HepG2 (cell line): ENCODE data around the gene AXIN1. TPM values are rescaled to one million over a fixed set of nuclear protein-coding genes. Genes with fewer than 3 reads are reported as not detected.

Source experiments
- ATAC-seq: fragments of 200-7000 bp; cut with Tn5 transposase; 3 replicates; pipeline ENCODE4 v1.9.1; 2020; ENCODE audit warnings: mild to moderate bottlenecking, moderate library complexity
- BruUV-seq: library from RNA; stranded (reverse); fragments of 400-500 nt; replicated peaks from 2 replicates; lab custom pipeline; 2021; lab: Mats Ljungman, UMichigan
- CTCF ChIA-PET: fragments of 300-600 bp; formaldehyde crosslinking; extraction: SDS; loops from one replicate; lab custom pipeline; 2021; ENCODE audit warnings: low total read pairs, inconsistent platforms, low intra/inter-chr PET ratio; lab: Yijun Ruan, JAX
- POLR2A ChIA-PET: fragments of 350-600 bp; sonication (Branson Sonifier 250); formaldehyde crosslinking; loops from one replicate; lab custom pipeline; 2020; ENCODE audit warnings: antibody characterized with exemption, inconsistent platforms; lab: Yijun Ruan, JAX
- DNase-seq: peaks from one replicate; pipeline ENCODE4 v3.0.0-alpha.2; 2015; ENCODE audit warnings: low spot score
- FAIRE-seq: peaks from 3 replicates; lab custom pipeline; 2011; peaks lifted over from hg19 to GRCh38; lab: Jason Lieb, UNC
- H2AFZ ChIP-seq: one replicate; pipeline ENCODE4 v1.6.1; 2011; ENCODE audit warnings: low read length, inconsistent platforms
- H3K27ac ChIP-seq: fragments of 300-600 bp; 3 replicates; pipeline ENCODE4 v1.8.0; 2011; ENCODE audit warnings: mixed run types, mild to moderate bottlenecking, mixed read lengths, low read length, inconsistent platforms; ENCODE audit not compliant: insufficient read depth; ENCODE audit errors: extremely low read length
- H3K27me3 ChIP-seq, 2 experiments: fragments of 200-600 bp in 1 of 2; 2 replicates in 1 of 2; 3 replicates in 1 of 2; pipeline versions ENCODE4 v1.6.0 to v1.8.0; 2011; ENCODE audit warnings: low read length in 2 of 2, mild to moderate bottlenecking in 2 of 2, moderate library complexity in 2 of 2, inconsistent platforms in 1 of 2; ENCODE audit not compliant: insufficient read depth in 2 of 2, control insufficient read depth in 1 of 2
- H3K36me3 ChIP-seq, 2 experiments: fragments of 200-600 bp in 1 of 2; replicated peaks in 1 of 2; 2 replicates in 1 of 2; 3 replicates in 1 of 2; pipeline versions ENCODE4 v1.5.1 to v1.8.0; 2011; ENCODE audit warnings: low read length in 2 of 2, inconsistent platforms in 1 of 2; ENCODE audit not compliant: insufficient read depth in 2 of 2, control insufficient read depth in 1 of 2
- H3K4me1 ChIP-seq: 2 replicates; pipeline ENCODE4 v1.5.1; 2012; ENCODE audit warnings: low read length, inconsistent platforms; ENCODE audit not compliant: insufficient read depth
- H3K4me2 ChIP-seq: 2 replicates; pipeline ENCODE4 v1.6.0; 2011; ENCODE audit warnings: low read depth, low read length, inconsistent platforms
- H3K4me3 ChIP-seq, 3 experiments: fragments of 200-600 bp in 1 of 3; sonication (generic), shearing (Covaris generic) in 1 of 3; replicated peaks in 1 of 3; 2 replicates each; pipeline ENCODE4 v1.5.1; 2011 to 2016; ENCODE audit warnings: low read length in 3 of 3, inconsistent platforms in 2 of 3, low read depth in 2 of 3, mild to moderate bottlenecking in 2 of 3, control low read depth in 1 of 3, mixed read lengths in 1 of 3; ENCODE audit not compliant: insufficient read depth in 1 of 3
- H3K79me2 ChIP-seq: one replicate; pipeline ENCODE4 v1.6.1; 2011; ENCODE audit warnings: low read length, inconsistent platforms; ENCODE audit not compliant: insufficient read depth
- H3K9ac ChIP-seq: 2 replicates; pipeline ENCODE4 v1.6.0; 2011; ENCODE audit warnings: mild to moderate bottlenecking, low read depth, low read length, inconsistent platforms; ENCODE audit not compliant: insufficient read depth
- H3K9me3 ChIP-seq: 2 replicates; pipeline ENCODE4 v1.5.1; 2012; ENCODE audit warnings: mild to moderate bottlenecking, low read length
- H4K20me1 ChIP-seq: 2 replicates; pipeline ENCODE4 v1.6.0; 2011; ENCODE audit warnings: inconsistent platforms, mild to moderate bottlenecking, low read length, moderate library complexity; ENCODE audit not compliant: insufficient read depth
- BATF2 ChIP-seq: sonication (generic); formaldehyde crosslinking; IDR thresholded peaks from 2 replicates; pipeline ENCODE4 v1.8.0; 2022; ENCODE audit warnings: mild to moderate bottlenecking, missing genetic modification reagents, moderate library complexity
- MNT ChIP-seq: fragments of 450-650 bp; IDR thresholded peaks from 2 replicates; pipeline ENCODE4 v1.6.1; 2016
- ZNF615 ChIP-seq: sonication (generic); formaldehyde crosslinking; IDR thresholded peaks from 2 replicates; pipeline ENCODE4 v1.5.0; 2020; ENCODE audit warnings: mild to moderate bottlenecking, missing genetic modification reagents, borderline replicate concordance
- ZNF761 ChIP-seq: sonication (generic); formaldehyde crosslinking; conservative IDR thresholded peaks from 2 replicates; pipeline ENCODE4 v1.4.0; 2020; ENCODE audit warnings: mild to moderate bottlenecking, missing genetic modification reagents
- WGBS: methylation state at CpG from one replicate; pipeline ENCODE4 v1.1.6; 2017; ENCODE audit warnings: low lambda C conversion rate; 5-methylcytosine and 5-hydroxymethylcytosine counted together
- in situ Hi-C: cut with HindIII; loops from 2 replicates; pipeline ENCODE4 v1.10.0; 2017; ENCODE audit warnings: low pct_unique_long_range_greater_than_20kb; ENCODE audit not compliant: extremely low pct_ligation_motif_present
- intact Hi-C: fragments of 100-400 bp; cut with micrococcal nuclease; formaldehyde crosslinking; loops from one replicate; pipeline ENCODE4 v1.10.0; 2022; ENCODE audit not compliant: unreplicated experiment
- polyA plus RNA-seq, 8 experiments: library from polyadenylated mRNA; depleted of rRNA in 3 of 8; stranded (reverse) in 7 of 8; unstranded in 1 of 8; fragments of >200 nt; fragmentation: Illumina TruSeq in 4 of 8; extraction: Trizol in 4 of 8; gene quantifications; 2 replicates each; pipeline versions ENCODE4 v1.2.1 to v1.2.3, GENCODE V29; 2011 to 2016; ENCODE audit warnings: low read depth in 4 of 8, missing spikeins in 1 of 8, mixed read lengths in 1 of 8; ENCODE audit not compliant: insufficient read depth in 1 of 8
- total RNA-seq, 5 experiments: library from RNA; depleted of rRNA; stranded (reverse); fragments of >200 nt; fragmentation: Illumina TruSeq; extraction: Trizol; gene quantifications; 2 replicates each; pipeline ENCODE4 v1.2.3, GENCODE V29; 2016; ENCODE audit warnings: low read depth in 1 of 5
- TF ChIP-seq, protein P1 (sequence below): sonication (generic); formaldehyde crosslinking; IDR thresholded peaks from 2 replicates; pipeline ENCODE4 v1.5.1; 2020; ENCODE audit warnings: mild to moderate bottlenecking, missing genetic modification reagents
- TF ChIP-seq, protein P2 (sequence below): IDR thresholded peaks from 2 replicates; pipeline ENCODE4 v1.6.1; 2016; ENCODE audit warnings: control low read depth
- TF ChIP-seq, protein P3 (sequence below): sonication (generic); formaldehyde crosslinking; IDR thresholded peaks from 2 replicates; pipeline ENCODE4 v1.5.1; 2020; ENCODE audit warnings: mild to moderate bottlenecking, missing genetic modification reagents, borderline replicate concordance

Gene AXIN1
- total and polyA plus RNA-seq, 2 of the 13 experiments (the other 11 are each of a cell fraction or from before 2014, with no cell fraction given), result 24.0 to 26.0 TPM

DNA sequence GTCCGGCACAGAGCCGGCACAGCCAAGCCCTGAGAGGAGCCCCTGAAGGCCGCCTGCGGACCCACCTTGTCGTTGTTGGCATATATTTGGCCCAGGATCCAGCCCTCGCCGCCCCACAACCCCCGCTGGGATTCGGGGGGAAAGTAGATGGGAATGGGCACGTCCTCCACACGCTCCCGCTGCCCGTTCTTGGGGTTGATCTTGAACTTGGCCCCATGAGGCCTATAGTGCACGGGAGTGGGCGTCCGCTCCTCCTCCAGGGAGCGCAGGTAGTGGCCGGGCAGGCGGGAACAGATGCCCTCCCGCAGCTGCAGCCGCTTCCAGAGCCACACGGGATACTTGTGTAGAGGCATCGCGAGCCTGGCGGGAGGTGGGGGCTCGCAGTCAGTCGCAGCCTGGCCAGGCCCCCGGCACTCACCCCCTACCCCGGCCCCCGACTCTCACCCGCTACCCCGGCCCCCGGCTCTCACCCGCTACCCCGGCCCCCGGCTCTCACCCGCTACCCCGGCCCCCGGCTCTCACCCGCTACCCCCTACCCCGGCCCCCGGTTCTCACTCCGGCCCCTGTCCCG, 17.4 kb upstream of the AXIN1 start (continued):
- TF ChIP-seq BATF2 (CRISPR knock-in tag), result no peak
- TF ChIP-seq ZNF615 (CRISPR knock-in tag), result no peak
- TF ChIP-seq, protein P1, sequence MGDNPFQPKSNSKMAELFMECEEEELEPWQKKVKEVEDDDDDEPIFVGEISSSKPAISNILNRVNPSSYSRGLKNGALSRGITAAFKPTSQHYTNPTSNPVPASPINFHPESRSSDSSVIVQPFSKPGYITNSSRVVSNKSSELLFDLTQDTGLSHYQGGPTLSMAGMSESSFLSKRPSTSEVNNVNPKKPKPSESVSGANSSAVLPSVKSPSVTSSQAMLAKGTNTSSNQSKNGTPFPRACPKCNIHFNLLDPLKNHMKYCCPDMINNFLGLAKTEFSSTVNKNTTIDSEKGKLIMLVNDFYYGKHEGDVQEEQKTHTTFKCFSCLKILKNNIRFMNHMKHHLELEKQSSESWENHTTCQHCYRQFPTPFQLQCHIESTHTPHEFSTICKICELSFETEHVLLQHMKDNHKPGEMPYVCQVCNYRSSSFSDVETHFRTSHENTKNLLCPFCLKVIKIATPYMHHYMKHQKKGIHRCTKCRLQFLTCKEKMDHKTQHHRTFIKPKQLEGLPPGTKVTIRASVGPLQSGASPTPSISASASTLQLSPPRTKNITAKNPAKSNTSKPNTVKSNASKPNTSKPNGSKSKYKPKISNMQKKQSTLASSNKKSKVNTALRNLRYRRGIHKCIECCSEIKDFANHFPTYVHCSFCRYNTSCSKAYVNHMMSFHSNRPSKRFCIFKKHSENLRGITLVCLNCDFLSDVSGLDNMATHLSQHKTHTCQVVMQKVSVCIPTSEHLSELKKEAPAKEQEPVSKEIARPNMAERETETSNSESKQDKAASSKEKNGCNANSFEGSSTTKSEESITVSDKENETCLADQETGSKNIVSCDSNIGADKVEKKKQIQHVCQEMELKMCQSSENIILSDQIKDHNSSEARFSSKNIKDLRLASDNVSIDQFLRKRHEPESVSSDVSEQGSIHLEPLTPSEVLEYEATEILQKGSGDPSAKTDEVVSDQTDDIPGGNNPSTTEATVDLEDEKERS (CRISPR knock-in tag), result no peak
- TF ChIP-seq, protein P2, sequence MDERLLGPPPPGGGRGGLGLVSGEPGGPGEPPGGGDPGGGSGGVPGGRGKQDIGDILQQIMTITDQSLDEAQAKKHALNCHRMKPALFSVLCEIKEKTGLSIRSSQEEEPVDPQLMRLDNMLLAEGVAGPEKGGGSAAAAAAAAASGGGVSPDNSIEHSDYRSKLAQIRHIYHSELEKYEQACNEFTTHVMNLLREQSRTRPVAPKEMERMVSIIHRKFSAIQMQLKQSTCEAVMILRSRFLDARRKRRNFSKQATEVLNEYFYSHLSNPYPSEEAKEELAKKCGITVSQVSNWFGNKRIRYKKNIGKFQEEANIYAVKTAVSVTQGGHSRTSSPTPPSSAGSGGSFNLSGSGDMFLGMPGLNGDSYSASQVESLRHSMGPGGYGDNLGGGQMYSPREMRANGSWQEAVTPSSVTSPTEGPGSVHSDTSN (CRISPR knock-in tag), result no peak

DNA sequence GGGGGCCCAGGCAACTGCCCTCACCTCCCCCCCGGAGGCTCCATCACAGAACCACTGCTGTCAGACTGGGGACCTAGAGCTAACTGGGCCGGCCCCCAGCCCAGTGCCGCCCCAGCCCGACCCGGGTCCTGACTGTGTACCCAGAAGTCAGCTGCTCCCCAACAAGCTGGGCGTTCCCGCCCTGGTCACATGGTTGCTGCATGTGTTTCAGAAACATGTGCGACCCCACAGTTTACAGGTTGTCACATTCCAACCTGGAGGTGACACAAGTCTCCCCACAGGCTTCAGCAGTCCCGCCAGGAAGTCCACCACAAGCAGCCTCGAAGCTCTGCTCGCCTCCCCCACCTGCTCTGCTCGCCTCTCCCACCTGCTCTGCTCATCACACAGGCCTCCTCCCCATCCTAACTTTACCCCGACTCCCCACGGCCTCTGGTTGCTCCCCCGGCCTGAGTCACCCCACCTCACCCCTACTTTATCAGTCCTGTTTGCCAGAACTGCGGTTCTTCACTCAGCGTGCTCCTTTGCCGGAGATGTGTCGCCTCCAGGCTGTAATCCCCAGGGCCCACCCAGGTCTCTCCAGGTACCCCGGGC, 16.8 kb upstream of the AXIN1 start:
- H3K27ac ChIP-seq, result no peak overlapping the region
- BruUV-seq, result no TSS peak
- ChIA-PET CTCF (no interaction called here), POLR2A (interaction anchor here (1.5 to 2.8 kb wide), 3 partner anchors 12 to 134 kb away, joined by 6 to 27 read pairs (median 10); partner anchors contain the start of genes AXIN1, FAM234A and PGAP6)
- no peak for DNase-seq
- no peak overlapping the region for H2AFZ ChIP-seq
- H3K36me3 ChIP-seq, result peaks cover 9 to 30% of the 10 kb centered on the region in 2 experiments; a peak in 4 of 5 replicates
- H3K4me1 ChIP-seq, result peaks cover 36% of the 10 kb centered on the region
- H3K9ac ChIP-seq, result peak overlapping the region; percentile 56
- intact Hi-C loops (no loop called here), in situ Hi-C loops (no loop called here)
- peak overlapping the region; percentile 57 to 79 (median 75); a peak in 5 of 6 replicates for H3K4me3 ChIP-seq
- H3K4me2 ChIP-seq, result peak overlapping the region; percentile 86
- 69% methylated on average over 17 of the region's 20 CpGs for WGBS
- H3K79me2 ChIP-seq, result peaks cover 6% of the 10 kb centered on the region
- H4K20me1 ChIP-seq, result no peaks in the 10 kb centered on the region
- H3K9me3 ChIP-seq, result no peaks in the 10 kb centered on the region
- peaks cover 0 to 2% of the 10 kb centered on the region in 2 experiments; a peak in 1 of 5 replicates for H3K27me3 ChIP-seq
- no peak for ATAC-seq
- no peak for FAIRE-seq
- TF ChIP-seq, protein P3, sequence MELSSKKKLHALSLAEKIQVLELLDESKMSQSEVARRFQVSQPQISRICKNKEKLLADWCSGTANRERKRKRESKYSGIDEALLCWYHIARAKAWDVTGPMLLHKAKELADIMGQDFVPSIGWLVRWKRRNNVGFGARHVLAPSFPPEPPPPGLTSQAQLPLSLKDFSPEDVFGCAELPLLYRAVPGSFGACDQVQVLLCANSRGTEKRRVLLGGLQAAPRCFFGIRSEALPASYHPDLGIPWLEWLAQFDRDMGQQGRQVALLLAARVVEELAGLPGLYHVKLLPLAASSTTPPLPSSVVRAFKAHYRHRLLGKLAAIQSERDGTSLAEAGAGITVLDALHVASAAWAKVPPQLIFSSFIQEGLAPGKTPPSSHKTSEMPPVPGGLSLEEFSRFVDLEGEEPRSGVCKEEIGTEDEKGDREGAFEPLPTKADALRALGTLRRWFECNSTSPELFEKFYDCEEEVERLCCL, result no peak
- TF ChIP-seq MNT (peak; percentile 70), ZNF761 (peak; percentile 60; the same call in 1 of the 2 replicates)
